Parathyroid adenoma (tissue), 2 donors: ENCODE results near the gene POU2F3.

Source experiments
- H2AFZ ChIP-seq: fragments of 300-600 bp; sonication (generic); one replicate; pipeline ENCODE4 v1.7.0; 2017; ENCODE audit warnings: antibody characterized with exemption, mild to moderate bottlenecking
- H3K27ac ChIP-seq: fragments of 300-600 bp; sonication (generic); one replicate; pipeline ENCODE4 v1.7.0; 2017
- H3K27me3 ChIP-seq: fragments of 300-600 bp; sonication (generic); one replicate; pipeline ENCODE4 v1.7.0; 2017; ENCODE audit warnings: low read length; ENCODE audit not compliant: control insufficient read depth, insufficient read depth
- H3K36me3 ChIP-seq: fragments of 300-600 bp; sonication (generic); one replicate; pipeline ENCODE4 v1.7.0; 2017; ENCODE audit warnings: low read length; ENCODE audit not compliant: control insufficient read depth, insufficient read depth
- H3K4me1 ChIP-seq: fragments of 300-600 bp; sonication (generic); one replicate; pipeline ENCODE4 v1.7.0; 2017; ENCODE audit warnings: control low read depth
- H3K4me2 ChIP-seq: fragments of 300-600 bp; sonication (generic); one replicate; pipeline ENCODE4 v1.7.0; 2017; ENCODE audit warnings: low read length
- H3K4me3 ChIP-seq: fragments of 300-600 bp; sonication (generic); one replicate; pipeline ENCODE4 v1.7.0; 2017; ENCODE audit warnings: low read depth, low read length
- H3K79me2 ChIP-seq: fragments of 300-600 bp; sonication (generic); one replicate; pipeline ENCODE4 v1.7.0; 2017; ENCODE audit warnings: control low read depth
- H3K9ac ChIP-seq: fragments of 300-600 bp; sonication (generic); one replicate; pipeline ENCODE4 v1.7.0; 2017; ENCODE audit warnings: mild to moderate bottlenecking
- H3K9me3 ChIP-seq: fragments of 300-600 bp; sonication (generic); one replicate; pipeline ENCODE4 v1.7.0; 2017; ENCODE audit warnings: low read length; ENCODE audit not compliant: control insufficient read depth
- CTCF ChIP-seq: fragments of 300-600 bp; sonication (generic); IDR thresholded peaks from one replicate; pipeline ENCODE4 v1.7.0; 2017; ENCODE audit warnings: antibody characterized with exemption, mild to moderate bottlenecking
- donor health status: primary hyperparathyroidism.

POU2F3 gene

GRCh38 chr11:120240866-120241265, 926 bp downstream of the POU2F3 start:
- H3K27me3 ChIP-seq = no peaks in the 10 kb centered on the region
- peaks cover 10% of the 10 kb centered on the region for H3K79me2 ChIP-seq
- H3K4me2 ChIP-seq = peak overlapping the region; percentile 60
- no peak overlapping the region for H3K9ac ChIP-seq
- H3K4me1 ChIP-seq = peaks cover 33% of the 10 kb centered on the region
- TF ChIP-seq CTCF = no peak
- H3K4me3 ChIP-seq = peak overlapping the region; percentile 53
- peak overlapping the region; percentile 41 for H2AFZ ChIP-seq
- H3K36me3 ChIP-seq = no peaks in the 10 kb centered on the region
- peak overlapping the region; percentile 61 for H3K27ac ChIP-seq
- no peaks in the 10 kb centered on the region for H3K9me3 ChIP-seq

GRCh38 chr11:120241277-120241676, 1.3 kb downstream of the POU2F3 start:
- Histone ChIP-seq H3K4me2 (peak overlapping the region; percentile 60), H3K4me1 (peaks cover 31% of the 10 kb centered on the region), H3K4me3 (peak overlapping the region; percentile 53), H3K27me3 (no peaks in the 10 kb centered on the region), H3K27ac (peak overlapping the region; percentile 61), H3K9me3 (no peaks in the 10 kb centered on the region), H3K9ac (no peak overlapping the region), H2AFZ (peak overlapping the region; percentile 41), H3K79me2 (peaks cover 10% of the 10 kb centered on the region), H3K36me3 (no peaks in the 10 kb centered on the region)
- no peak for TF ChIP-seq CTCF

- peaks cover 10% of the 10 kb centered on the region for H3K79me2 ChIP-seq
- H3K36me3 ChIP-seq = no peaks in the 10 kb centered on the region
- no peaks in the 10 kb centered on the region for H3K9me3 ChIP-seq
- peak; percentile 8 for TF ChIP-seq CTCF
- H2AFZ ChIP-seq = no peak overlapping the region
- H3K4me1 ChIP-seq = peaks cover 28% of the 10 kb centered on the region
- H3K4me2 ChIP-seq = no peak overlapping the region
- no peak overlapping the region for H3K4me3 ChIP-seq
- H3K27ac ChIP-seq = no peak overlapping the region
- no peak overlapping the region for H3K9ac ChIP-seq
- no peaks in the 10 kb centered on the region for H3K27me3 ChIP-seq
Observed at GRCh38 chr11:120243221-120243620, 3.3 kb downstream of the POU2F3 start.

- TF ChIP-seq CTCF = no peak
- Histone ChIP-seq H3K4me2 (no peak overlapping the region), H3K9me3 (no peaks in the 10 kb centered on the region), H3K4me1 (peaks cover 28% of the 10 kb centered on the region), H3K9ac (no peak overlapping the region), H3K27me3 (no peaks in the 10 kb centered on the region), H3K36me3 (no peaks in the 10 kb centered on the region), H3K27ac (peak overlapping the region; percentile 24), H2AFZ (no peak overlapping the region), H3K79me2 (peaks cover 10% of the 10 kb centered on the region), H3K4me3 (no peak overlapping the region)
Observed at GRCh38 chr11:120244476-120245365, 4.8 kb downstream of the POU2F3 start.

GRCh38 chr11:120245434-120245833, 5.5 kb downstream of the POU2F3 start:
- TF ChIP-seq CTCF = no peak
- Histone ChIP-seq H3K4me2 (no peak overlapping the region), H3K9me3 (no peaks in the 10 kb centered on the region), H3K27ac (no peak overlapping the region), H3K36me3 (no peaks in the 10 kb centered on the region), H3K27me3 (no peaks in the 10 kb centered on the region), H3K79me2 (peaks cover 10% of the 10 kb centered on the region), H3K4me3 (no peak overlapping the region), H3K4me1 (peaks cover 28% of the 10 kb centered on the region), H2AFZ (no peak overlapping the region), H3K9ac (no peak overlapping the region)
